Activated effector memory CD4-positive, alpha-beta T cell treated with anti-CD3 and anti-CD28 coated beads, Interleukin-2, amount 50 U/mL, for 16 hours (primary cell): ENCODE measurements around the gene BAHD1.

Source experiments
- DNase-seq: peaks from one replicate; pipeline ENCODE4 v3.0.0-alpha.2; 2020

BAHD1 gene

GRCh38 chr15:40500568-40501330 is 60.0 kb downstream of the BAHD1 start:
- no peak for DNase-seq

DNA sequence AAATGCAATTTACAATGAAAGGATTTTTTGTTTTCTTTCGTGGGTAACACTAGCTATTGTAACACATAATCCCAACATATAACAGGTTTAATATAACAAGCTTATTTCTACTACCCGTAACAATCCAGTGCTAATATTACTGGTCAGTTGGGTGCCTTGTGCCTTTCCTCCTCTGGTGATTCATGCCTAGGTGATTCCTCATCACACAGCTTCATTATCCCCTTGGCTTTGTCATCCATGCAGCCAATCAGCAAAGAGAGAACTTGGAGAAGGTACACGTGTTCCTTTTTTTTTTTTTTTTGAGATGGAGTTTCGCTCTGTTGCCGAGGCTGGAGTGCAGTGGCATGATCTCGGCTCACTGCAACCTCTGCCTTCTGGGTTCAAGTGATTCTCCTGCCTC is 60.7 kb downstream of the BAHD1 start:
- DNase-seq = no peak

DNA sequence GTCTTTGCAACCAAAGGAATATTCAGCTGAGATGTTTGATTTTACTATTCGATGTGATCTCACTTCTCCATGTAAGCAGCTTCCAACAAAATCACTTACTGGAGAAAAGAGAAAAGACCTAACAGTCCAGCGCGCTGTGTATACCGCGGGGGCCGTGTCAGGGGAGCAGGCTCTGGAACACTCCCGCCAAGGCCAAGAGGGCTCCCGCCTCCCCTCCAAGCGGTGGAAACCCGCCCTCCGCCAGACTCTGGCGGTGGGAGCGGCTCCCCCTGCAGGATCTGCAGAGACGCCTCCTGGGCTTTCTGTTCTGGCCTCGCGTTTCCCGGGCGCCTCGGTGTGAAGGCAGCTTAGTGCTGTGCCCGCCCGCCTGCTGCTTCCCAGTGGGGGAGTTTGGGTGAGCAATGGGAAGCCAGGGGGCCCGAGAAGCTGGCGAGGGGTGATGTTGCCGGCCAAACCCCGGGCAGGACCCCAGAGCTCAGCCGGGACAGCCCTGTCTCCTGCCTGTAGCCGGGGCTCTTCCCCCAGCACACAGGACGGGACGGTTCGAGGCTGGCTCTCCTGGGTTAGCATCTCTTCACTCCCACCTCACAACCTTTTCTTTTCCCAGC is 66.3 kb downstream of the BAHD1 start:
- DNase-seq = peak; percentile 87

DNA sequence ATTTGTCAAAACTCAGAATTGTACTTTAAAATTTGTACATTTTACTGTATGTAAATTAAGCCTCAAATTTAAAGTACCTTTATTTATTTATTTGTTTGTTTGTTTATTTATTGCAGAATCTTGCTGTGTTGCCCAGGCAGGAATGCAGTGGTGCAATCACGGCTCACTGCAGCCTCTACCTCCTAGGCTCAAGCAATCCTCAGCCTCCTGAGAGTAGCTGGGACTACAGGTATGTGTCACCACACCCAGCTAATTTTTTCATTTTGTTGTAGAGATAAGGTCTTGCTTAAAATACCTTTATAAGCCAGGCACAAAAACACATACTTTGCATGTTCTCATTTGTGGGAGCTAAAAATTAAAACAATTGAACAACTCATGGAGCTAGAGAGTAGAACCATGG is 67.5 kb downstream of the BAHD1 start:
- no peak for DNase-seq

- no peak for DNase-seq
Observed at GRCh38 chr15:40510201-40510600, 69.4 kb downstream of the BAHD1 start.

DNA sequence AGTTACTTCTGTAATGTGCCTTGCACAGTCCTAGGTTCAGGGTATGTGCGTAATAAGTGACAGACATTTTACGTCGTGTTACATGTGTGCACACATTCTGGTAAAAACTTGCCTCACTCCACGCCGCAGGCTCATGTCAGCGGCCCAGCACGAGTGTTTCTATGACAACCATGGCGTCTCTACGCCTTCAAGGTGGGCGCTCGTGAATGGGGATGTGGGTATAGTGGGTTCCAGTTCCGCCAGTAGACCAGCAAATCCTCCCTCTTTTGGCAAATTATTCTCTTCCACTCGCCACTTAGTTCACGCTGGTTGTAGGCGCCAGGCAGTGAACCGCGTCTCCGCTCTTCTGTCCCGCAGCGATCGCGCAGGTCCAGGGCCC is 70.3 kb downstream of the BAHD1 start:
- no peak for DNase-seq

DNA sequence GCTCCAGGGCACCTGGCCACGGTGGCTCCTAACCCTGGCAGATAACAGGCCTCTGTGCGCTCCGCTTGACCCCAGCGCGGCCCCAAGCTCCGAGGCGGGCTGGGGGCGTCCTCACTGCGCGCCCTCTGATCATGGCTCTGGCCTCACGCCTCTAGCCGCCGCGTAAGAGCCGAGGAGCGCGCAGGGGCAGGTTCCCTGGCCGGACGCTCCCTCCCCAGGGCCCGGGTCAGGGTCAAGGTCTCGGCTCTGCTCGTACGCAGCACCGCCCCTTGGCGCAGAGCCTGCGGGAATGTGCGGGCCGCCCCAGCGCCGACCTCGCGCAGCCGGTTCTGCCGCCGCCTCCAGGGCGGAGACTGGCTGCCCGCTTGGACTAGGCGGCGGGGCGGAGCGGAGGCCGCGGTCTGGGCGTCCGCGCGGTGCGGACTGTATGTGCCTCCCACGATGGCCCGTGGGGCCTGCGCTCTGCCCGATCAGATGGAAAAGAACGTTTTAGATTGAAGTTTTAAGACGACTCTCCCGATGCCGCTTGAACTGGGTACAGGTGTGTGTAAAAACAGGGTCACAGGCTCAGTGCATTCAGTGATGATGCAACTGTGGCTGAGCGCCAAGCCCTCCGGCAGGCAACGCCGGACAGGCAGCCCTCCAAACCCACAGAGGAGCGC is 70.8 kb downstream of the BAHD1 start:
- peak; percentile 65 for DNase-seq

GRCh38 chr15:40512440-40512839 is 71.7 kb downstream of the BAHD1 start:
- no peak for DNase-seq

DNA sequence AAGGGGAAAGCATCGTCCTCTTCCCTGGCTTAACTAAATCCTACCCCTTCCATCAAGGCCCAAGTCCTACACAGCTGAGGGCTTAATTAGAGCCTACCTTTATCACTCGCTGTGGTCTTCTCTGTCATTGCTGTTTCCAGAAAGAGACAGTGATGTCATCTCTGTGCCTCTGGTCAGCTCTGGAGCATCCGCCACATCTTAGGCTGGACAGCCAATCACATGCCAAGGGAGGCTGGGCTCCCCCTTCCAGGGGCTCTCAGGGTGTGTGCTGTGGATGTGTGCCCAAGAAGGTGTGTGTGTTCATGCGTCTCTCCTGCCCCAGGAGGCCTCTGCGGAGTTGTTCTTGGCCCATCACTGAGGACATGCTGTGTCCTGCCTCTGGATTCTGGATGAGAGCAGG is 72.9 kb downstream of the BAHD1 start:
- DNase-seq = no peak

GRCh38 chr15:40516322-40516721 is 75.6 kb downstream of the BAHD1 start:
- DNase-seq = no peak
